Cerebellar nuclear complex (tissue), 1 donor: ENCODE data around the gene PLXNB1.
"Not testable (repeated sequence)": the region's sequence is repeated elsewhere in the genome, so short reads cannot be mapped to it uniquely, and the experiment has no call there.

Source experiments
- DNase-seq, 2 experiments: peaks; one replicate each; lab custom pipeline; 2025; lab: John Stamatoyannopoulos, UW

The PLXNB1 gene

DNA sequence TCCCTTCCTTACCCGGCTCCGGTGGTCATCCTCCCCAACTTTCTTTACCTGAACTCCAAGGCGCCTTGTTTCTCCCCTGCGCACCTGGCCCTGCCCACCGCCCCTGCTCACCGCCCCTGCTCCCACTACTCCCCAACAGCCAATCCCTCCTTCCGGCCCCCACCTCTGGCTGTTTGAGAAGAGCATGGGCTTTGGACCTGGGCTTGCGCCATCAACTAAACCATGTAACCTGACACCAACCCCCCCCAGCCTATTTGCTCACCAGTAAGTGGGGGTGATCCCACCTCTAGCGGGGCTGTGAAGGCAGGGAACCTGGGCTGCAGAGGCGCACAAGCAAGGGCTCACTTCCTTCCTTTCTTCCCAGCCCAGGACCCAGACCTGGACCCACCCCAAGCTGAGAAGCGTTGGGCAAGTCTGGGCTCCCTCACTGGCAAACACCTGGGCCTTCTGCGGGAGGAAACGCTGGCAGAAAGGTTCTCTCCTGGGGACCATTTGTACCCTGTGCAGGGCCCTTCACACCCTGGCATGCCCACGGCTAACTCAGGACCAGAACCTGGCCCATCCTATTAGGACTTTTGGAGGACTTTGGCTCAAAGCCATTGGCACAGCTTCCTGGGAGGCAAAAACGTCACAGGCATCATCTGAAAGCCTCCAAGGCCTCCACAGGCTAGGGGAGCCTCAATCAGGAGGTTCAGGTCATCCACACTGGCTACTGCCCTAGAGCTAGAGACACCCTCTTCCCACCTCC, at the start of gene PLXNB1:
PLXNB1 (minus strand) TSS at position 127 of the 748 bp plus-strand sequence. CDS start 5,475 bp downstream, outside the sequence.
- DNase-seq = no peak

DNA sequence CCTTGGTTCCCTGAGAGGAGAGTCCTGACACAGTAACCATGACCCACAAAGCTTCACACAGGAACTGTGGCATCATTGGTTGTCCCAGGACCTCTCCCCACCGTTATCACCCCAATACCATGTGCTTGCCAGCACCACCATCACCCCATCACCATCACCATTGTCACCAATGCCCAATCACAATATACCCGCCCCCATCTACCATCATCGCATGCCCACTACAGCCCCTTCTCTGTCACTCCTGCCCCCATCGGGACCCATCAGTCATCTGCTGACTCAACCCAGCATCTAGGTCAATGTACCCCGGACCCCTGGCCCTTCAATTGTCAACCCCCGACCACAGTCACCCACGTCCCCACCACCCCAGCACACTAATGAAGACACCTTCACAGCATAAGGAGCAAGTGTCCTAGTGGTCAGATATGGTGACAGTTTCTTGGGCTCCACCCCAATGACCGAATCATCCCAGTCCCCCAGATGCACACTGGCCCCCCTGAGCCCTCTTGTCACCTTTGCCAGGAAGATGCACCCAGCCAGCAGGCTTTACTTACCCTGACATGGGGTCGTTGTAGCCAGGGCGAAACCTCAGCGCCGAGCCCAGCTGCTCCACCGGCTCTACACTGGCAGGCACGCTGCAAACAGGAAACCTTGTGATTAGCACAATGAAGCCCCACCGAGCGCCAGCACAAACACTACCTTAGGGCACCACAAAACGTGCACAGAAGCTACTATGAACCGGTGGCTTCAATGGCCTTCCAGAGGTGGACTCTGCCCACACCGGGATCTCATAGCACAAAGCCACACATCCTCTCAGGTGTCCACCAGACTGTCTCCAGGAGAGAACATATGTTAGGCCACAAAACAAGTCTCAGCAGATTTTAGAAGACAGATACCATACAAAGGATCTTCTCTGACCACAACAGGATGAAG, 49.0 kb upstream of the PLXNB1 start:
- DNase-seq = no peak

- no peak for DNase-seq
Observed at GRCh38 chr3:48477959-48478520, 48.2 kb upstream of the PLXNB1 start.

- DNase-seq = no peak
Observed at GRCh38 chr3:48476426-48477053, 46.7 kb upstream of the PLXNB1 start.

DNA sequence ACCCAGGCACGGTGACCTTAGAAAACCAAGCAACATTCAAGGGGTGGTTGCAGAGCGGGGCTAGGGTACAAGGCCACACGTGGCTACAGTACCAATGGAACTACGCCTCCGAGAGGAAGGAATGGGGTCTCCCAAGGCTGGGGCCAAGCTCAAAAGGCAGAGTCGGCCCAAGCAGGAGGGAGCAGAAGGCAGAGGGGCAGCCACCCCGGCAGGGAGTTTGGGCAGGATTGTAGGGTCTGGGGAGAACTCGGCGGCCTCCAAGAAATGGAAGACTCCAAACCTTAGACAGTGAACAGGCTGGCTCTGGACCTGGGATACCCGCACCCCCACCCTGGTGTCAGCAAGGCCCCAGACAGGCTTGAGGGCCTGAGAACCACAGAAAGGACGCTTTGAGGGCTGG, 45.3 kb upstream of the PLXNB1 start:
- DNase-seq = no peak

- DNase-seq = no peak
Observed at GRCh38 chr3:48474619-48475018, 44.7 kb upstream of the PLXNB1 start.

DNA sequence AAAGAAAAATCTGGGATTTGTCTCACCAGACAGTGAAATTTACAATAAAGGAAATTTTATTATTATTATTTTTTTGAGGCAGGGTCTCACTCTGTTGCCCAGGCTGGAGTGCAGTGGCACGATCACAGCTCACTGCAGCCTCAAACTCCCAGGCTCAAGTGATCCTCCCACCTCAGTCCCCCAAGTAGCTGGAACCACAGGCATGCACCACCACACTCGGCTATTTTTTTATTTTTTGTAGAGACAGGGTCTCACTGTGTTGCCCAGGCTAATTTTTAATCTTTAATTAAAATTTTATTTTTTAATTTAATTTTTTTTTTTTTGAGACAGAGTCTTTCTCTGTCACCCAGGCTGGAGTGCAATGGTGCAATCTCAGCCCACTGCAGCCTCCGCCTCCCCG, 44.1 kb upstream of the PLXNB1 start:
- not testable (repeated sequence) for DNase-seq

GRCh38 chr3:48473617-48473952, 43.7 kb upstream of the PLXNB1 start:
- no peak for DNase-seq

DNA sequence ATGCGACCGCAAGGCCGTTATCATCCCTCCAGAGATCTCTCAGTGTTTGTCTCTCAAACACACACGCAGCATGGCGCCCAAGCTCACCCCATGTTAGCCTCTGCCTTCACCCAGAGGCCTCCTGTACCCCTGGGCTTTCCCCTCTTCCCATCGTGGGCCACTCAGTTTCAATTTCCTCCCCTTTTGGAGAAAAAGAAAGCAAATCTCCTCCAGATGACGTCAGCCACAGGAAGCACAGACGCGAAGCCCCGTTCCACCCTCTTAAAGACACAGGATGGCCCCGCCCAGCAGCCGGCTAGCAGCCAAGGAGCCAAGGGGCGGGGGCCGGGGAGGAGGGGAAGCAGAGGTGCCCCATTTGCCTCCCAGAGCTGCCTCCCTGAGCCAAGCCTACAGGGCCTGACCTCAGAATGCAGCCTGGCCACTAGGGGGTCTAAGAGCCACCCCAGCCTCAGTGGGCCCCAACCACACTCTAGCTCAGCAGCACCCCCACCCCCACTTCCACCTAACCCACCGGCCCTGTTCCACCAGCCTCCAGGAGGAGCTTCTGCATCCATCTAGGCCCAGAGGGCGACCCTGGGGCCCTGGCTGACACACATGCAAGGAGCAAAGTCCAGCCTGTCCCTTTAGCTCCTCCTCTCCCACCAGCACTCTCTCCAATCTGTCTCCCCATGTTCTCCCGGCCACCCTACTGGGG, 43.2 kb upstream of the PLXNB1 start:
- DNase-seq = peak; percentile 9 to 70

- no peak for DNase-seq
Observed at GRCh38 chr3:48472673-48472922, 42.7 kb upstream of the PLXNB1 start.

- DNase-seq = no peak
Observed at GRCh38 chr3:48470286-48470685, 40.4 kb upstream of the PLXNB1 start.

DNA sequence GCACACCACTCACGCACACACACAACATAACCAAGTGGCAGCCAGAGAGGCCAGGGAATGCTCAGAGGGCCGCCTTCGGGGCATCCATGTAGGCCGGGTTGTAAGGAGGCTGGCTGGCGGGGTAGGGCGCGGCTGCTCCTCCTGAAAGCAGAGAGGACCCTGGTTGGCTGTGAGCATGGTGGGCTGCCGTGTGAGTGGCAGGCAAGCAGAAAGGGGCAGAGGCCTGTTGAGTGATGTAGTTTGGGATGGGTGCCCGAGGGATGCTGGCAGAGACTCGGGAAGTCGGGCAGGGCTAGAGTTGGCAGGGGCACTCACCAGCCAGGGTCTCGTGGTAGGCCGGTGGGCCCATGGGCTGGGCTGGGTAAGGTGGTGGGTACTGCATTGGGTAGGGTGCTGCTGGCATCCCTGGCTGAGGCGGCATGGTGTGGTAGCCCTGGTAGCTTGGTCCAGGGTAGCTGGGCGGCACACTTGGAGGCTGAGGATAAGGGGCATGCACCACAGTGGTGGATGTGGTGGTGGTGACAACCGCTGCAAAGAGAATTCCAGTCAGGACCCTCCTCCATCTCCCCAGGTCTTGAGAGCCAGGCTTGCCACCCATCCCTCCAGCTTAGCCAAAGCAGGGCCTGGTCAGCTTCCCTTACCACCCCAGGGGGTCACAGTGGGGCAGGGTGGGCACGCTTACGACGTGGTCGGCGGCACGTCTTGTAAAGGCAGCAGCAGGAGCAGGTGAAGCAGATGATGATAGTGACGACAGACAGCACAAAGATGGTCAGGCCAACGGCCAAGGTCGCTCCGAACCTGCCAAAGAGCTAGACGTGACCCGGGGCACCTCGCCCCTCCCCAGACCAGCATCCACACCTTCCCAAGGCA, 39.4 kb upstream of the PLXNB1 start:
- DNase-seq = no peak

GRCh38 chr3:48468329-48468731, 38.4 kb upstream of the PLXNB1 start:
- no peak for DNase-seq

- DNase-seq = peak; percentile 28 to 56
Observed at GRCh38 chr3:48467473-48468267, 37.8 kb upstream of the PLXNB1 start.

- no peak for DNase-seq
Observed at GRCh38 chr3:48467110-48467454, 37.2 kb upstream of the PLXNB1 start.

DNA sequence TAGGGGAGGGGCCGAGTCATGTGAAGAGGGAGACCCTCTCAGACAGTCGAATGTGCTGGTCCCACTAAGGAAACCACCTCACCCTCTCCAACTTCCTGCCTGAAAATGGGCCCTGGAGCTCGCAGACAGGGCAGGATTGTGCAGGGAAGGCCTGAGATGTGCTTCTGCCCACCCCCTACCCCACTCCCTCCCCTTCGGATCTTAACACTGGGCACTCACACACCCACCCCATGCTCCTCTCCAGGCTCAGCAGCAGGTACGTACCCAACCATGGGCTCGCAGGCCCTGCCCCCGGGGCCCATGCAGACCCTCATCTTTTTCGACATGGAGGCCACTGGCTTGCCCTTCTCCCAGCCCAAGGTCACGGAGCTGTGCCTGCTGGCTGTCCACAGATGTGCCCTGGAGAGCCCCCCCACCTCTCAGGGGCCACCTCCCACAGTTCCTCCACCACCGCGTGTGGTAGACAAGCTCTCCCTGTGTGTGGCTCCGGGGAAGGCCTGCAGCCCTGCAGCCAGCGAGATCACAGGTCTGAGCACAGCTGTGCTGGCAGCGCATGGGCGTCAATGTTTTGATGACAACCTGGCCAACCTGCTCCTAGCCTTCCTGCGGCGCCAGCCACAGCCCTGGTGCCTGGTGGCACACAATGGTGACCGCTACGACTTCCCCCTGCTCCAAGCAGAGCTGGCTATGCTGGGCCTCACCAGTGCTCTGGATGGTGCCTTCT, 36.7 kb upstream of the PLXNB1 start:
- no peak for DNase-seq

DNA sequence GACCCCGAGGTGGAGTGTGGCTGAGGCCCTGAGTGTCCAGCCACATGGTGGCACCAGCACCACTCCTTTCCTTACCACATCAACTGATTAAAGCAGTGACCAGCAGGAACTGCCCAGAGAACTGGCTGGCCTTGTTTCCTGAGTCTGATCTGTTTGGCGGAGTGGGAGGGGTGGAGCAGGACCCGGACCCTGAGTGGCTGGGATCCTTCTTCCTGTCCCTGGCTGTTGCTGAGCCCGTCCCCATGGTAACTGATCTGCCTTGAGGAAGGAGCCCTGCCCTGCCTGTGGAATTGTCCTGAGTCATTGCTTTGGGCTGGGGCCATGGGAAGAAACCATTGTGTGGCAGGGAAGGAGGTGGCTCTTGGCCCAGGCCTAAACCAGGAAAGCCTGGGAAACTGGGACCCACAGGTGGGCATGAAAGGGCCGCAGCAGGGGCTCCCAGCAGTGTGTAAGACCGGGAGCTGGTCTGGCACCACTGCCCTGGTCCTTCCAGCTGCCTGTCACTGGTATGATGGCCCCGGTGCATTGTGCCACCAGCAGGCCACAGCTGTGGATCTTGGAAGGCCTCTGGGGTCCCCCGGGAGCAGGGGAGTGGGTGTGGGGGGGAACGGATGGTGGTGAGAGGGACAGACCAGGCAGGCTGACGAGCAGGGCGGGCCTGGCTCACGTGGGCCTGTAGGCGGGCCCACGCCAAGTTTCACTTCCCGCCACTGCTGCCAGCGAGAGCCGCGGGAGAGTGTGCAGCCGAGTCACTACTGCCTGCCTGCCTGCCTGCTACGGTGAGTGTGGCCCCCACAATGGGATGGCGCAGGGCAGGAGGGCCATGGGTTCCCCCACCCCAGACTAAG, 35.9 kb upstream of the PLXNB1 start:
- peak; percentile 98 to 99 for DNase-seq

DNA sequence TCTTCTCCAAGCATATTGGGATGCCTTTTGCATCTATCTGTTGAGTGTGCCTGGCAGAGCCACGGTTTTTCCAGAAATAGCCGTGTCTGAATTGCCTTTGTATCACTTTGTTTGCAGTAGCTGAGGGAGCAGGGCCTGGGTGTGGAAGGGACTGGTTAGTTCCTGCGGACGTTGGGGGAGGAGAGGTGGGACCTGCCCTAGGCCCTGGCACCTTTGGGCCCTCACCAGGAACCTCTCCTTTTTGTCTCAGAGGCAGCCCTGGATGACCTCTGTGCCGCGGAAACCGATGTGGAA, 35.3 kb upstream of the PLXNB1 start:
- no peak for DNase-seq

- DNase-seq = no peak
Observed at GRCh38 chr3:48464713-48465221, 34.9 kb upstream of the PLXNB1 start.
